Measurements from ENCODE around the gene BHLHE23.

The BHLHE23 gene

GRCh38 chr20:62991196-62991807, 15.5 kb downstream of the BHLHE23 start:
- no peak for DNase-seq (ENCODE audit: low read depth in 2 of 2)

GRCh38 chr20:62990306-62990825, 16.4 kb downstream of the BHLHE23 start:
- DNase-seq (ENCODE audit: low read depth in 2 of 2): no peak

GRCh38 chr20:62989201-62989601, 17.6 kb downstream of the BHLHE23 start:
- DNase-seq (ENCODE audit: low read depth in 2 of 2): no peak

DNA sequence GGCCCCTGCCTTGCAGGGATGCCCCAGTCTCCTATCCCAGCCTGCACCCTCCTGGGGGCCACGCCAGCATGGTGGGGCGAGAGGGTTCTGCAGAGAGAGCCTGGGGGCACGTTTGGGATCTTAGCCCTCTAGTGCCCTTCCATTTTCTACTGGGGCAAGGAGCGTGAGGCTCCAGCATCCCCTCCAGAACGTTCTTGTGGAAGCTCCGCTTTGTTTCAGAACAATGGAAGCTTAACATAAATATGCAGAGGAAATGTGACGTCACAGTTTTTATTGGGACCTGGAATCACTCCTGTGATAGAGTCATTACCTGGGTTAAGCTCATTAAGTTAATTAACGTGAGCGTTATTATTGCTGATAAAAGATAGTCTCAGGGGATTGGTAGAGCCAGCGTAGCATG, 19.6 kb downstream of the BHLHE23 start:
- DNase-seq (ENCODE audit: low read depth in 2 of 2): no peak

DNA sequence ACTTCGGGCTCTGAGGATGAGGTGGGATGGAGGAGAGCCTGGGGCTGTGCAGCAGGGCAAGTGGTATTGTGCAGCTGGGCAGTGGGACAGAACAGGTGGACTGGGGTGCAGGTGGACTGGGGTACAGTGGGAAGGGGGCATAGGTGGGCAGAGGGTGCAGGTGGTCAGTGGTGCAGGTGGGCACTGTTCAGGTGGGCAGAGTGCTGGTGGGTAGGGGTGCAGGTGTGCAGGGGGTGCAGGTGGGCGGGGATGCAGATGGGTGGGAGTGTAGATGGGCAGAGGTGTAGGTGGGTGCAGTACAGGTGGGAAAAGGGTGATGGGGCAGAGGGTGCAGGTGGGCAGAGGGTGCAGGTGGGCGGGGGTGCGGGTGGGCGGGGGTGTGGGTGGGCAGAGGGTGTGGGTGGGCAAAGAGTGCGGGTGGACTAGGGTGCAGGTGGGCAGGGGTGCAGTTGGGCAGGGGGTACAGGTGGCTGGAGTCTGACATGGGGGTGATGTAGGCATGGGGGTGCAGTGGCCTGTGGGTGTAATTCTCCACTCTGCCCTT, 20.4 kb downstream of the BHLHE23 start:
- no peak for DNase-seq (ENCODE audit: low read depth in 2 of 2)

DNA sequence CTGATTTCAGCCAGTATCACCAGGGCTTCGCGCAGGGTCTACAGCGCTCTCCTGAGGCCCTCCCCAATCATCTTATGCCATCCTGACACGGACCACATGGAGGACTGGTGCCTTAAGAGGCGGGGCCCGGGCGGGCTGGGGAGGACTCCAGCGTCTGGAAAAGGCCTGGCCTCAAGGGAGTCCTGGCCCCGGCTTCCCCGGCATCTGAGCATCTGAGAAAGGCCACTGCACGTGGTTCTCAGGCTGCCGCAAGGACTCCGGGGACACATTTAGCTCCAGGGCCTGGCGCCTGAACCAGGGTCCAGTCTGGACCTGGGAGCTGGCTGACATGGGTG, 21.4 kb downstream of the BHLHE23 start:
- DNase-seq (ENCODE audit: low read depth in 2 of 2): no peak

GRCh38 chr20:62984666-62985443, 21.9 kb downstream of the BHLHE23 start:
- no peak for DNase-seq (ENCODE audit: low read depth in 2 of 2)

GRCh38 chr20:62983210-62983609, 23.6 kb downstream of the BHLHE23 start:
- no peak for DNase-seq (ENCODE audit: low read depth in 2 of 2)

- DNase-seq (ENCODE audit: low read depth in 2 of 2): no peak
Measured at GRCh38 chr20:62982124-62983075, 24.4 kb downstream of the BHLHE23 start.

- DNase-seq (ENCODE audit: low read depth in 2 of 2): no peak
Measured at GRCh38 chr20:62980970-62981369, 25.8 kb downstream of the BHLHE23 start.

- peak in 1 of 2 experiments; percentile 1 for DNase-seq (ENCODE audit: low read depth in 2 of 2)
Measured at GRCh38 chr20:62980380-62980960, 26.3 kb downstream of the BHLHE23 start.

GRCh38 chr20:62979876-62980373, 26.8 kb downstream of the BHLHE23 start:
- no peak for DNase-seq (ENCODE audit: low read depth in 2 of 2)

- DNase-seq (ENCODE audit: low read depth in 2 of 2): no peak
Measured at GRCh38 chr20:62979310-62979709, 27.5 kb downstream of the BHLHE23 start.

- DNase-seq (ENCODE audit: low read depth in 2 of 2): no peak
Measured at GRCh38 chr20:62978561-62978943, 28.2 kb downstream of the BHLHE23 start.

DNA sequence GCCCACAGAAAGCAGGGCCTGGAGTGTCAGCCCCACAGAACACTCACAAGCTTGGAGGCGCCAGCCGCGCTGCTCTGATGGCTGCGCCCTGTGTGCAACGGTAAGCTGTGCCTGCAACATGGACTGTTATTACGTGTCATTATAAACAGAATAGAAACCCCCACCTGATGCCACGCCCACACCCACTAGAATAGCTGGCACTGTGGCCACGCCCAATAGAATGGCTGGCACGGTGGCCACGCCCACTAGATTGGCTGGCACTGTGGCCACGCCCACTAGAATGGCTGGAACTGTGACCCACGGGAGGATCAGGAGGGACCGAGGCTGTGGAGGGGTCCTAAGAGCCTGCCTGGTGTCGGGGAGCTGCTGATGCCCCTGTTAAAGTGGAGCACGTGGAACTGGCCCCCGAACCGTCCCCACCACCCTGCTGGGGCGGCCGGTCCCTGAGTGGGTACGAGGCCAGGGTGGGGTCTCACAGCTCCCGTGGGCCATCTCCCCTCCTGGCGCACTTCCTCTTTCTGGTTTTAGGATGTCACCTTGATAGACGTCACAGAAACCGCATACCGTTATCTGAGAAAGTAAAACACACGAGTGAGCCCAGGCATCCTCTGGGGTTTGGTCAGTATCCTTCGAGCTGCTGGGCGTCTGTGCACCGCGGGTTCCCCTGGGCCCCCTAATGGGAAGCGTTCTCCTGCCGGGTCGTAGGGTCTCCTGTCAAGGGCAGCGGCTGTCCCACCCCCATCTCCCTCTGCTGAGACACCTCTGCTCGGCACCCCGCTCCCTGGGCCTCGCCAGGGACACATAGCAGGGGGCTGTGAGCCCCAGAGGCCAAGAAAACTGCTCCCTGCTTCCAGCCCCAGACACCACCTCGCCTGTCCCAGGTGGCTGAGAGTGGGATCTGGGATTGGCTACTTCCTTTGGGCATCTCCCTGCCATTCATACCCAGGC, 28.9 kb downstream of the BHLHE23 start:
- DNase-seq (ENCODE audit: low read depth in 2 of 2): no peak

DNA sequence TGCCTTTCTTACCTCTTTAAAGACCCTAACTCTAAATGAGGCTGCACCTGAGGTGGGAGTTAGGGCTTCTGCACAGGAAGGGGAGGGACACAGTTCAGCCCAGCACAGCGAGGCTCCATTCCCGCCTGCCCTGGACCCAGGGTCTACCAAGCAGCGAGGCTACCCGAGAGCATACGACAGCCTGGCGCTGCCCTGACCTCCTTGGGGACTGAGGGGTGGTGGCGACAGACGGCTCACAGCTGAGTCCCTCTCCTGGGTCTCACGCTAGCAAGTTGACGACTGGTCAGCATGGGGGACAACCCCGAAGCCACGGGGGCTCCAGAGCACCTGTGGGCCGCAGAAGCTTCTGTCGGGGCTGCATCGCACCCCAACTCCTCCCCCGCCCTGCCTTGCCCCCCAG, 29.9 kb downstream of the BHLHE23 start:
- DNase-seq (ENCODE audit: low read depth in 2 of 2): no peak

GRCh38 chr20:62975812-62976508, 30.8 kb downstream of the BHLHE23 start:
- no peak for DNase-seq (ENCODE audit: low read depth in 2 of 2)

- DNase-seq (ENCODE audit: low read depth in 2 of 2): no peak
Measured at GRCh38 chr20:62975251-62975760, 31.5 kb downstream of the BHLHE23 start.
